HEK293 (cell line): ENCODE data around the gene CNTFR.
A peak's percentile ranks its signal among the peaks of the same experiment; 100 is the strongest.

Experiments used
- MZF1 ChIP-seq: fragments of 450-650 bp; formaldehyde crosslinking; IDR thresholded peaks from 2 replicates; pipeline ENCODE4 v1.5.1; 2017; ENCODE audit warnings: missing biosample characterization, missing genetic modification characterization, borderline replicate concordance
- REPIN1 ChIP-seq: fragments of 450-650 bp; formaldehyde crosslinking; IDR thresholded peaks from 2 replicates; pipeline ENCODE4 v1.5.1; 2017; ENCODE audit warnings: missing biosample characterization, missing genetic modification characterization, low read depth
- SCRT2 ChIP-seq: fragments of 450-650 bp; formaldehyde crosslinking; IDR thresholded peaks from 2 replicates; pipeline ENCODE4 v1.5.1; 2016; ENCODE audit warnings: missing biosample characterization, missing genetic modification characterization
- YY2 ChIP-seq: fragments of 450-650 bp; formaldehyde crosslinking; IDR thresholded peaks from 2 replicates; pipeline ENCODE4 v1.5.1; 2016; ENCODE audit warnings: missing biosample characterization, missing genetic modification characterization
- ZFHX2 ChIP-seq: fragments of 450-650 bp; formaldehyde crosslinking; conservative IDR thresholded peaks from 2 replicates; pipeline ENCODE4 v1.5.1; 2016; ENCODE audit warnings: missing biosample characterization, missing genetic modification characterization
- ZNF16 ChIP-seq: fragments of 450-650 bp; formaldehyde crosslinking; IDR thresholded peaks from 2 replicates; pipeline ENCODE4 v1.5.1; 2016; ENCODE audit warnings: low read depth, missing biosample characterization, missing genetic modification characterization
- ZNF2 ChIP-seq: fragments of 450-650 bp; formaldehyde crosslinking; IDR thresholded peaks from 2 replicates; pipeline ENCODE4 v1.5.1; 2016; ENCODE audit warnings: missing biosample characterization, missing genetic modification characterization
- ZNF24 ChIP-seq: fragments of 450-650 bp; formaldehyde crosslinking; IDR thresholded peaks from 2 replicates; pipeline ENCODE4 v1.5.1; 2016; ENCODE audit warnings: missing biosample characterization, missing genetic modification characterization
- ZNF335 ChIP-seq: fragments of 450-650 bp; formaldehyde crosslinking; conservative IDR thresholded peaks from 2 replicates; pipeline ENCODE4 v1.5.1; 2016; ENCODE audit warnings: missing biosample characterization, missing genetic modification characterization
- ZNF341 ChIP-seq: fragments of 450-650 bp; formaldehyde crosslinking; IDR thresholded peaks from 2 replicates; pipeline ENCODE4; 2016; ENCODE audit warnings: low read depth, missing biosample characterization, missing genetic modification characterization
- ZNF530 ChIP-seq: fragments of 450-650 bp; formaldehyde crosslinking; IDR thresholded peaks from 2 replicates; pipeline ENCODE4 v1.5.1; 2016; ENCODE audit warnings: low read depth, missing biosample characterization, missing genetic modification characterization
- ZNF544 ChIP-seq: fragments of 450-650 bp; formaldehyde crosslinking; IDR thresholded peaks from 2 replicates; pipeline ENCODE4 v1.5.0; 2017; ENCODE audit warnings: missing biosample characterization, missing genetic modification characterization
- ZNF654 ChIP-seq: fragments of 450-650 bp; formaldehyde crosslinking; IDR thresholded peaks from 2 replicates; pipeline ENCODE4 v1.5.1; 2016; ENCODE audit warnings: low read depth, missing biosample characterization, missing genetic modification characterization
- ZNF658 ChIP-seq: fragments of 450-650 bp; formaldehyde crosslinking; IDR thresholded peaks from 2 replicates; pipeline ENCODE4; 2016; ENCODE audit warnings: missing biosample characterization, missing genetic modification characterization
- ZNF777 ChIP-seq: fragments of 450-650 bp; formaldehyde crosslinking; IDR thresholded peaks from 2 replicates; pipeline ENCODE4 v1.5.1; 2017; ENCODE audit warnings: missing biosample characterization, missing genetic modification characterization, borderline replicate concordance
- ZSCAN30 ChIP-seq: fragments of 450-650 bp; IDR thresholded peaks from 2 replicates; pipeline ENCODE4 v1.5.1; 2018; ENCODE audit warnings: missing biosample characterization, mild to moderate bottlenecking, missing genetic modification characterization, moderate library complexity
- TF ChIP-seq, protein P1 (sequence below): fragments of 450-650 bp; formaldehyde crosslinking; IDR thresholded peaks from 2 replicates; pipeline ENCODE4 v1.5.1; 2016; ENCODE audit warnings: missing biosample characterization, missing genetic modification characterization
- TF ChIP-seq, protein P2 (sequence below): fragments of 450-650 bp; formaldehyde crosslinking; IDR thresholded peaks from 2 replicates; pipeline ENCODE4 v1.5.1; 2017; ENCODE audit warnings: missing biosample characterization, missing genetic modification characterization
- TF ChIP-seq, protein P3 (sequence below): fragments of 450-650 bp; formaldehyde crosslinking; conservative IDR thresholded peaks from 2 replicates; pipeline ENCODE4 v1.5.1; 2016; ENCODE audit warnings: low read depth, missing biosample characterization, missing genetic modification characterization
- TF ChIP-seq, protein P4 (sequence below): fragments of 450-650 bp; formaldehyde crosslinking; IDR thresholded peaks from 2 replicates; pipeline ENCODE4 v1.5.1; 2016; ENCODE audit warnings: missing biosample characterization, missing genetic modification characterization
- TF ChIP-seq, protein P5 (sequence below): fragments of 450-650 bp; formaldehyde crosslinking; IDR thresholded peaks from 2 replicates; pipeline ENCODE4 v1.5.1; 2016; ENCODE audit warnings: missing biosample characterization, missing genetic modification characterization
- TF ChIP-seq, protein P6 (sequence below): fragments of 450-650 bp; formaldehyde crosslinking; IDR thresholded peaks from 2 replicates; pipeline ENCODE4 v1.5.1; 2016; ENCODE audit warnings: missing biosample characterization, missing genetic modification characterization

The CNTFR gene

DNA sequence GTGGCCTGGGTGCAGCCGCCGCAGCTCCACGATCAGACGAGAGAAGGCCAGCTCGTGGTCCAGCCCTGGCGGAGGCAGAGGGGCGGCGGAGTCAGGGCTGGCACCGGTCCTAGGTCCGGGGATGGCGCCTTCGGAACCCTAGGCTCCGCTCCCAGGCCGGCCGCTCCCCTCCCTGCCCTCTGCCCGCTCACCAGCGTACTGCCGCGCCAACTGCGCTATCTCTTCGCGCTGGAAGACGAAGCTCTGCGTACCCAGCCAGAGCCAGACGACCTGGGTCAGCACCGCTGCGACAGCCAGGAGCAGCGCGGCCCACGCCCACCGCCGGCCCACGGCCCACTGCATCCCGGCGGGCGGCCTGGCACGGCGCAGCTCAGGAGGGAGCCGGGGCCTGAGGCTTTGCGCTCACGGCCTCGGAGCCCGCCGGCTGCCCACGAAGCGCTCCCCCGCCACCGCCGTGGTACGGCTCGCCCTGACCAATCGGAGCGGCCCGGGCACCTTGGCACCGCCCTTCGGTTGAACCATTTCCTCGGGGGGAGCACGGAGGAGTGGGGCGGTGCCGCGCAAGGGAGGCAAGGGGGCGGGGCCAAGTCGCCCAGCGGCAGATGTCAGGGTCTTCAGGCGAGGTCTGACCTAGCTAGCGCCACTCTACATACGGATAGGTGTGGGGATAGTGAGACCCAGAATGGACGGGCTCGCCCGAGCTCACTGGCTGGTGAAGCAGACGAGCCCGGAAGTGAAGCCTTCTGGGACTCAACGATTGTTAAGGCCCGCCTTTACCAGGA lies 48.0 kb upstream of the CNTFR start, which contains the start of gene SIGMAR1 (continued):
- TF ChIP-seq, protein P1, sequence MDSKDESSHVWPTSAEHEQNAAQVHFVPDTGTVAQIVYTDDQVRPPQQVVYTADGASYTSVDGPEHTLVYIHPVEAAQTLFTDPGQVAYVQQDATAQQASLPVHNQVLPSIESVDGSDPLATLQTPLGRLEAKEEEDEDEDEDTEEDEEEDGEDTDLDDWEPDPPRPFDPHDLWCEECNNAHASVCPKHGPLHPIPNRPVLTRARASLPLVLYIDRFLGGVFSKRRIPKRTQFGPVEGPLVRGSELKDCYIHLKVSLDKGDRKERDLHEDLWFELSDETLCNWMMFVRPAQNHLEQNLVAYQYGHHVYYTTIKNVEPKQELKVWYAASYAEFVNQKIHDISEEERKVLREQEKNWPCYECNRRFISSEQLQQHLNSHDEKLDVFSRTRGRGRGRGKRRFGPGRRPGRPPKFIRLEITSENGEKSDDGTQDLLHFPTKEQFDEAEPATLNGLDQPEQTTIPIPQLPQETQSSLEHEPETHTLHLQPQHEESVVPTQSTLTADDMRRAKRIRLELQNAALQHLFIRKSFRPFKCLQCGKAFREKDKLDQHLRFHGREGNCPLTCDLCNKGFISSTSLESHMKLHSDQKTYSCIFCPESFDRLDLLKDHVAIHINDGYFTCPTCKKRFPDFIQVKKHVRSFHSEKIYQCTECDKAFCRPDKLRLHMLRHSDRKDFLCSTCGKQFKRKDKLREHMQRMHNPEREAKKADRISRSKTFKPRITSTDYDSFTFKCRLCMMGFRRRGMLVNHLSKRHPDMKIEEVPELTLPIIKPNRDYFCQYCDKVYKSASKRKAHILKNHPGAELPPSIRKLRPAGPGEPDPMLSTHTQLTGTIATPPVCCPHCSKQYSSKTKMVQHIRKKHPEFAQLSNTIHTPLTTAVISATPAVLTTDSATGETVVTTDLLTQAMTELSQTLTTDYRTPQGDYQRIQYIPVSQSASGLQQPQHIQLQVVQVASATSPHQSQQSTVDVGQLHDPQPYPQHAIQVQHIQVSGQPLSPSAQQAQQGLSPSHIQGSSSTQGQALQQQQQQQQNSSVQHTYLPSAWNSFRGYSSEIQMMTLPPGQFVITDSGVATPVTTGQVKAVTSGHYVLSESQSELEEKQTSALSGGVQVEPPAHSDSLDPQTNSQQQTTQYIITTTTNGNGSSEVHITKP (tag by site-specific recombination), result peak; percentile 99
- TF ChIP-seq ZNF544 (tag by site-specific recombination) (no peak), SCRT2 (tag by site-specific recombination) (no peak), ZSCAN30 (peak; percentile 85), ZNF341 (tag by site-specific recombination) (no peak), ZNF2 (peak; percentile 44; the same call in 1 of the 2 replicates), ZNF654 (tag by site-specific recombination) (no peak), MZF1 (tag by site-specific recombination) (no peak; the same call in 1 of the 2 replicates), ZNF16 (no peak), ZFHX2 (peak; percentile 95), ZNF658 (no peak), ZNF777 (no peak), YY2 (tag by site-specific recombination) (no peak), ZNF530 (tag by site-specific recombination) (no peak), ZNF335 (tag by site-specific recombination) (peak; percentile 82), ZNF24 (tag by site-specific recombination) (no peak), REPIN1 (peak; percentile 62; the same call in 1 of the 2 replicates)
- TF ChIP-seq, protein P2, sequence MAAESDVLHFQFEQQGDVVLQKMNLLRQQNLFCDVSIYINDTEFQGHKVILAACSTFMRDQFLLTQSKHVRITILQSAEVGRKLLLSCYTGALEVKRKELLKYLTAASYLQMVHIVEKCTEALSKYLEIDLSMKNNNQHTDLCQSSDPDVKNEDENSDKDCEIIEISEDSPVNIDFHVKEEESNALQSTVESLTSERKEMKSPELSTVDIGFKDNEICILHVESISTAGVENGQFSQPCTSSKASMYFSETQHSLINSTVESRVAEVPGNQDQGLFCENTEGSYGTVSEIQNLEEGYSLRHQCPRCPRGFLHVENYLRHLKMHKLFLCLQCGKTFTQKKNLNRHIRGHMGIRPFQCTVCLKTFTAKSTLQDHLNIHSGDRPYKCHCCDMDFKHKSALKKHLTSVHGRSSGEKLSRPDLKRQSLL (tag by site-specific recombination), result 0 out of 2 replicates have a peak, but pooled peaks have one; percentile 25
- TF ChIP-seq, protein P3, sequence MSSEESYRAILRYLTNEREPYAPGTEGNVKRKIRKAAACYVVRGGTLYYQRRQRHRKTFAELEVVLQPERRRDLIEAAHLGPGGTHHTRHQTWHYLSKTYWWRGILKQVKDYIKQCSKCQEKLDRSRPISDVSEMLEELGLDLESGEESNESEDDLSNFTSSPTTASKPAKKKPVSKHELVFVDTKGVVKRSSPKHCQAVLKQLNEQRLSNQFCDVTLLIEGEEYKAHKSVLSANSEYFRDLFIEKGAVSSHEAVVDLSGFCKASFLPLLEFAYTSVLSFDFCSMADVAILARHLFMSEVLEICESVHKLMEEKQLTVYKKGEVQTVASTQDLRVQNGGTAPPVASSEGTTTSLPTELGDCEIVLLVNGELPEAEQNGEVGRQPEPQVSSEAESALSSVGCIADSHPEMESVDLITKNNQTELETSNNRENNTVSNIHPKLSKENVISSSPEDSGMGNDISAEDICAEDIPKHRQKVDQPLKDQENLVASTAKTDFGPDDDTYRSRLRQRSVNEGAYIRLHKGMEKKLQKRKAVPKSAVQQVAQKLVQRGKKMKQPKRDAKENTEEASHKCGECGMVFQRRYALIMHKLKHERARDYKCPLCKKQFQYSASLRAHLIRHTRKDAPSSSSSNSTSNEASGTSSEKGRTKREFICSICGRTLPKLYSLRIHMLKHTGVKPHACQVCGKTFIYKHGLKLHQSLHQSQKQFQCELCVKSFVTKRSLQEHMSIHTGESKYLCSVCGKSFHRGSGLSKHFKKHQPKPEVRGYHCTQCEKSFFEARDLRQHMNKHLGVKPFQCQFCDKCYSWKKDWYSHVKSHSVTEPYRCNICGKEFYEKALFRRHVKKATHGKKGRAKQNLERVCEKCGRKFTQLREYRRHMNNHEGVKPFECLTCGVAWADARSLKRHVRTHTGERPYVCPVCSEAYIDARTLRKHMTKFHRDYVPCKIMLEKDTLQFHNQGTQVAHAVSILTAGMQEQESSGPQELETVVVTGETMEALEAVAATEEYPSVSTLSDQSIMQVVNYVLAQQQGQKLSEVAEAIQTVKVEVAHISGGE (tag by site-specific recombination), result no peak; the same call in 1 of the 2 replicates
- TF ChIP-seq, protein P4, sequence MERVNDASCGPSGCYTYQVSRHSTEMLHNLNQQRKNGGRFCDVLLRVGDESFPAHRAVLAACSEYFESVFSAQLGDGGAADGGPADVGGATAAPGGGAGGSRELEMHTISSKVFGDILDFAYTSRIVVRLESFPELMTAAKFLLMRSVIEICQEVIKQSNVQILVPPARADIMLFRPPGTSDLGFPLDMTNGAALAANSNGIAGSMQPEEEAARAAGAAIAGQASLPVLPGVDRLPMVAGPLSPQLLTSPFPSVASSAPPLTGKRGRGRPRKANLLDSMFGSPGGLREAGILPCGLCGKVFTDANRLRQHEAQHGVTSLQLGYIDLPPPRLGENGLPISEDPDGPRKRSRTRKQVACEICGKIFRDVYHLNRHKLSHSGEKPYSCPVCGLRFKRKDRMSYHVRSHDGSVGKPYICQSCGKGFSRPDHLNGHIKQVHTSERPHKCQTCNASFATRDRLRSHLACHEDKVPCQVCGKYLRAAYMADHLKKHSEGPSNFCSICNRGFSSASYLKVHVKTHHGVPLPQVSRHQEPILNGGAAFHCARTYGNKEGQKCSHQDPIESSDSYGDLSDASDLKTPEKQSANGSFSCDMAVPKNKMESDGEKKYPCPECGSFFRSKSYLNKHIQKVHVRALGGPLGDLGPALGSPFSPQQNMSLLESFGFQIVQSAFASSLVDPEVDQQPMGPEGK (tag by site-specific recombination), result peak; percentile 80
- TF ChIP-seq, protein P5, sequence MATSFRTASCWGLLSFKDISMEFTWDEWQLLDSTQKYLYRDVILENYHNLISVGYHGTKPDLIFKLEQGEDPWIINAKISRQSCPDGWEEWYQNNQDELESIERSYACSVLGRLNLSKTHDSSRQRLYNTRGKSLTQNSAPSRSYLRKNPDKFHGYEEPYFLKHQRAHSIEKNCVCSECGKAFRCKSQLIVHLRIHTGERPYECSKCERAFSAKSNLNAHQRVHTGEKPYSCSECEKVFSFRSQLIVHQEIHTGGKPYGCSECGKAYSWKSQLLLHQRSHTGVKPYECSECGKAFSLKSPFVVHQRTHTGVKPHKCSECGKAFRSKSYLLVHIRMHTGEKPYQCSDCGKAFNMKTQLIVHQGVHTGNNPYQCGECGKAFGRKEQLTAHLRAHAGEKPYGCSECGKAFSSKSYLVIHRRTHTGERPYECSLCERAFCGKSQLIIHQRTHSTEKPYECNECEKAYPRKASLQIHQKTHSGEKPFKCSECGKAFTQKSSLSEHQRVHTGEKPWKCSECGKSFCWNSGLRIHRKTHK, result no peak
- TF ChIP-seq, protein P6, sequence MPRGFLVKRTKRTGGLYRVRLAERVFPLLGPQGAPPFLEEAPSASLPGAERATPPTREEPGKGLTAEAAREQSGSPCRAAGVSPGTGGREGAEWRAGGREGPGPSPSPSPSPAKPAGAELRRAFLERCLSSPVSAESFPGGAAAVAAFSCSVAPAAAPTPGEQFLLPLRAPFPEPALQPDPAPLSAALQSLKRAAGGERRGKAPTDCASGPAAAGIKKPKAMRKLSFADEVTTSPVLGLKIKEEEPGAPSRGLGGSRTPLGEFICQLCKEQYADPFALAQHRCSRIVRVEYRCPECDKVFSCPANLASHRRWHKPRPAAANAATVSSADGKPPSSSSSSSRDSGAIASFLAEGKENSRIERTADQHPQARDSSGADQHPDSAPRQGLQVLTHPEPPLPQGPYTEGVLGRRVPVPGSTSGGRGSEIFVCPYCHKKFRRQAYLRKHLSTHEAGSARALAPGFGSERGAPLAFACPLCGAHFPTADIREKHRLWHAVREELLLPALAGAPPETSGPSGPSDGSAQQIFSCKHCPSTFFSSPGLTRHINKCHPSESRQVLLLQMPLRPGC (tag by site-specific recombination), result peak; percentile 7; the same call in 1 of the 2 replicates
